MCF 10A (cell line): Measurements from ENCODE around the gene USP14. TPM values are rescaled to one million over a fixed set of nuclear protein-coding genes. Genes with fewer than 3 reads are reported as not detected.

ENCODE experiments used
- BruUV-seq: library from RNA; stranded (reverse); fragments of 400-500 nt; replicated peaks from 2 replicates; lab custom pipeline; 2021; lab: Mats Ljungman, UMichigan
- CTCF ChIA-PET: fragments of 300-600 bp; sonication (Branson Sonifier 250); formaldehyde crosslinking; extraction: SDS; loops from one replicate; lab custom pipeline; 2021; ENCODE audit warnings: antibody characterized with exemption, inconsistent platforms; lab: Yijun Ruan, JAX
- POLR2A ChIA-PET: fragments of 300-600, 350-650 bp; sonication (Branson Sonifier 250); formaldehyde crosslinking; extraction: SDS; loops from one replicate; lab custom pipeline; 2020; ENCODE audit warnings: antibody characterized with exemption, inconsistent platforms; lab: Yijun Ruan, JAX
- DNase-seq: peaks from one replicate; pipeline ENCODE4 v3.0.0-alpha.2; 2018; ENCODE audit not compliant: unreplicated experiment
- H3K27ac Mint-ChIP-seq: one replicate; pipeline ENCODE4 v1.8.0; 2022; ENCODE audit warnings: mild to moderate bottlenecking, low read depth, mixed read lengths; ENCODE audit not compliant: unreplicated experiment
- H3K27me3 Mint-ChIP-seq: one replicate; pipeline ENCODE4 v1.8.0; 2022; ENCODE audit warnings: mixed read lengths; ENCODE audit not compliant: insufficient read depth, unreplicated experiment
- H3K36me3 Mint-ChIP-seq: one replicate; pipeline ENCODE4 v1.8.0; 2022; ENCODE audit warnings: mild to moderate bottlenecking, moderate library complexity, mixed read lengths; ENCODE audit not compliant: insufficient read depth, unreplicated experiment
- H3K4me1 Mint-ChIP-seq: one replicate; pipeline ENCODE4 v1.8.0; 2022; ENCODE audit warnings: mixed read lengths; ENCODE audit not compliant: insufficient read depth, unreplicated experiment
- H3K4me3 Mint-ChIP-seq: one replicate; pipeline ENCODE4 v1.8.0; 2022; ENCODE audit warnings: mild to moderate bottlenecking, moderate library complexity, mixed read lengths; ENCODE audit not compliant: unreplicated experiment
- H3K9me3 Mint-ChIP-seq: one replicate; pipeline ENCODE4 v1.8.0; 2022; ENCODE audit warnings: mixed read lengths; ENCODE audit not compliant: unreplicated experiment
- intact Hi-C: fragments of 100-400 bp; cut with micrococcal nuclease; formaldehyde crosslinking; loops from 2 replicates; pipeline ENCODE4 v1.14.1; 2022
- total RNA-seq: library from RNA; stranded (reverse); gene quantifications from 2 replicates; pipeline ENCODE4 v1.2.3, GENCODE V29; 2022
- TF ChIP-seq, protein P1 (sequence below): fragments of 200-600 bp; IDR thresholded peaks from one replicate; pipeline ENCODE4 v1.8.0; 2022; ENCODE audit warnings: antibody characterized with exemption, mild to moderate bottlenecking; ENCODE audit not compliant: unreplicated experiment

The USP14 gene
- total RNA-seq, 1 experiment from 2014 or later, result 76.7 TPM

DNA sequence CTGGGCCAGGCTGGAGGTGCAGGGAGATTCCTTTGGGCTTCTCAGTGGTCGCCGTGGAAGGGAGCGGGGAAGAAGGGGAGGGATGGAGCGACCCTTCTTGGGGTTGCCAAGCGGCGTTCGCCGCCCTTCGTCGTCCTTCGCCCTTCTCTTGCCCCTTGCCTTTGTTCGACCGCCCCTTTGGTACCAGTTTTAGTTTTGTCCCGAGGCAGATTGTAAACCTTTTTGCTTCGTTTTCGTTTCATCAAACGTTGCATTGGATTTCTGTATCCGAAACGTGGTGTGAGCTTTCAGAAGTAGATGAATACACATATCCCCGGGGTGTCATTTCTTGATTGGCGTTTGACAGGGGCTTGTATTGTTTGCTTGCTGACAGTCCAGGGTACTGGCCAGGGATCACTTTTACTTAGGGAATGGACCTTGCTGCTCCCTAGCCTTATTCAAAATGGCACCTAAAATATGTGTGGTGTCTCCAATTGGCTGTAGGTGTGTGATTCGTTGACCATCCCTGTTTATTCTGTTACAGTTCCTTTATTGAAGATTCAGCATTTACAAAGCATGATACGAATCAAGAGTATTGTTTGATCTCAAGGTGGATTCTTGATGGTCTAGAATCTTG lies 788 bp downstream of the USP14 start:
- CTCF ChIA-PET, result interaction anchor here (1.1 kb wide), 1 partner anchor 109 kb away, joined by 3 read pairs; the partner anchor contains the start of gene THOC1
- Mint-ChIP-seq H3K9me3 (no peaks in the 10 kb centered on the region), H3K4me3 (peak overlapping the region; percentile 93), H3K36me3 (peaks cover 24% of the 10 kb centered on the region), H3K27me3 (no peaks in the 10 kb centered on the region), H3K4me1 (peaks cover 20% of the 10 kb centered on the region), H3K27ac (peak overlapping the region; percentile 92)
- TSS peak; percentile 48 for BruUV-seq
- TF ChIP-seq, protein P1, sequence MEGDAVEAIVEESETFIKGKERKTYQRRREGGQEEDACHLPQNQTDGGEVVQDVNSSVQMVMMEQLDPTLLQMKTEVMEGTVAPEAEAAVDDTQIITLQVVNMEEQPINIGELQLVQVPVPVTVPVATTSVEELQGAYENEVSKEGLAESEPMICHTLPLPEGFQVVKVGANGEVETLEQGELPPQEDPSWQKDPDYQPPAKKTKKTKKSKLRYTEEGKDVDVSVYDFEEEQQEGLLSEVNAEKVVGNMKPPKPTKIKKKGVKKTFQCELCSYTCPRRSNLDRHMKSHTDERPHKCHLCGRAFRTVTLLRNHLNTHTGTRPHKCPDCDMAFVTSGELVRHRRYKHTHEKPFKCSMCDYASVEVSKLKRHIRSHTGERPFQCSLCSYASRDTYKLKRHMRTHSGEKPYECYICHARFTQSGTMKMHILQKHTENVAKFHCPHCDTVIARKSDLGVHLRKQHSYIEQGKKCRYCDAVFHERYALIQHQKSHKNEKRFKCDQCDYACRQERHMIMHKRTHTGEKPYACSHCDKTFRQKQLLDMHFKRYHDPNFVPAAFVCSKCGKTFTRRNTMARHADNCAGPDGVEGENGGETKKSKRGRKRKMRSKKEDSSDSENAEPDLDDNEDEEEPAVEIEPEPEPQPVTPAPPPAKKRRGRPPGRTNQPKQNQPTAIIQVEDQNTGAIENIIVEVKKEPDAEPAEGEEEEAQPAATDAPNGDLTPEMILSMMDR, result no peak
- intact Hi-C loops, result no loop called here
- peak; percentile 23 for DNase-seq
- POLR2A ChIA-PET, result interaction anchor here (0.6 to 3.3 kb wide), 4 partner anchors 13 to 109 kb away, joined by 3 to 18 read pairs (median 6); partner anchors contain the start of gene THOC1

DNA sequence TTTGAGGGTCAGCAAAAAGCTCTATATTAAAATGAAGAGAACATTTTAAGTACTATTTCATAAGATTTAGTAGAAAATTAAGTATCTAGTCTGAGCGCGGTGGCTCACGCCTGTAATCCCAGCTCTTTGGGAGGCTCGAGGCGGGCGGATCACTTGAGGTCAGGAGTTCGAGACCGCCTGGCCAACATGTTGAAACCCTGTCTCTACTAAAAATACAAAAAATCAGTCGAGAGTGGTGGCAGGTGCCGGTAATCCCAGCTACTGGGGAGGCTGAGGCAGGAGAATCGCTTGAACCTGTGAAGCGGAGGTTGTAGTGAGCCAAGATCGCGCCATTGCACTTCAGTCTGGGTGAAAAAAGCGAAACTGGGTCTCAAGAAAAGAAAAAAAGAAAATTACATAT lies 1.6 kb downstream of the USP14 start:
- Mint-ChIP-seq H3K36me3 (peaks cover 30% of the 10 kb centered on the region), H3K4me1 (peaks cover 20% of the 10 kb centered on the region), H3K27ac (peak overlapping the region; percentile 92), H3K9me3 (no peaks in the 10 kb centered on the region), H3K4me3 (peak overlapping the region; percentile 93), H3K27me3 (no peaks in the 10 kb centered on the region)
- intact Hi-C loops, result no loop called here
- ChIA-PET POLR2A (interaction anchor here (0.6 to 3.3 kb wide), 4 partner anchors 12 to 108 kb away, joined by 3 to 18 read pairs (median 6); partner anchors contain the start of gene THOC1), CTCF (interaction anchor here (0.8 kb wide), 1 partner anchor 55 kb away, joined by 3 read pairs; no protein-coding TSS in a partner anchor)
- TF ChIP-seq, protein P1, result no peak
- BruUV-seq, result no TSS peak
- no peak for DNase-seq

DNA sequence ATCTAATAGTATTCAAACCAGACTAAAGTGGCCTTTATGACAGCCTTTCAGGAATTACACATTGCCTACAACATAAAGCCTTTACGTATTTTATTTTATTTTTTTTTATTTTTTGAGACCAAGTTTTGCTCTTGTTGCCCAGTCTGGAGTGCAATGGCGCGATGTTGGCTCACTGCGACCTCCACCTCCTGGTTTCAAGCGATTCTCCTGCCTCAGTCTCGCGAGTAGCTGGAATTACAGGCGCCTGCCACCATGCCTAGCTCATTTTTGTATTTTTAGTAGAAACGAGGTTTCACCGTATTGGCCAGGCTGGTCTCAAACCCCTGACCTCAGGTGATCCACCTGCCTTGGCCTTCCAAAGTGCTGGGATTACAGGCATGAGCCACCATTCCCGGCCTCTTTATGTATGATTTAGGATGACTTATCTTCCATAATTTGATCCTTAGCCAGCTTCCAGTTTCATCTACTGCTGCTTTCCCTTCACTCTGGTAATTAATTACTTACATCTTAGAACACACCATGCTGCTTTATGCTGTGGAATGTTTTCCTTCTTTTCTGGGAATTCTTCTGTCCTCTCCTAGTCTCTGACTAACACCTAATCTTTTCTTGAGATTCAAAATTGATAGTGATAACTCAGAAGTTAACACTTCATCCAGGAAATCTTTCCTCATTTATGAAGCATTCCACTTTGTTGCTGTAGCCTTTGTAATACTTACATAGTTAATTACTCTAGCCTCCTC lies 2.6 kb downstream of the USP14 start:
- Mint-ChIP-seq H3K4me1 (peaks cover 20% of the 10 kb centered on the region), H3K9me3 (no peaks in the 10 kb centered on the region), H3K36me3 (peaks cover 37% of the 10 kb centered on the region), H3K27ac (peak overlapping the region; percentile 11), H3K27me3 (no peaks in the 10 kb centered on the region), H3K4me3 (peak overlapping the region; percentile 93)
- CTCF ChIA-PET, result interaction anchor here (1.0 kb wide), 1 partner anchor 15 kb away, joined by 3 read pairs; no protein-coding TSS in a partner anchor
- BruUV-seq, result no TSS peak
- intact Hi-C loops, result no loop called here
- no peak for DNase-seq
- POLR2A ChIA-PET, result interaction anchor here (3.3 kb wide), 1 partner anchor 107 kb away, joined by 18 read pairs; the partner anchor contains the start of gene THOC1
- TF ChIP-seq, protein P1, result no peak

DNA sequence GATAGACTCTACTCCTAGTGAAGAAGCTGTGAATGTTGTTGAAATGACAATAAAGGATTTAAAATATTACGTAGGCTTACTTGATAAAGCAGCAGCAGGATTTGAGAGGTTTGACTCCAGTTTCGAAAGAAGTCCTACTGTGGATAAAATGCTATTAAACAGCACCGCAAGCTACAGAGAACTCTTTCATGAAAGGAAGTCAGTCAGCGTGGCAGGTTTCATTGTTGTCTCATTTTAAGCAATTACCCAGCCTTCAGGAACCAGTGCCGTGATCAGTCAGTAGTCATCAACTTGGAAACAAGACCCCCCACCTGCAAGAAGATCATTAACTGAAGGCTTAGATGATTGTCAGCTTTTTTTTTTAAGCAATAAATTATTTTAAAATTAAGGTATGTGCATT lies 14.0 kb downstream of the USP14 start:
- TF ChIP-seq, protein P1, result no peak
- intact Hi-C loops, result no loop called here
- Mint-ChIP-seq H3K9me3 (no peaks in the 10 kb centered on the region), H3K27ac (no peak overlapping the region), H3K27me3 (no peaks in the 10 kb centered on the region), H3K4me3 (no peak overlapping the region), H3K4me1 (no peaks in the 10 kb centered on the region), H3K36me3 (peaks cover 76% of the 10 kb centered on the region)
- ChIA-PET POLR2A (interaction anchor here (0.9 kb wide), 1 partner anchor 13 kb away, joined by 6 read pairs; no protein-coding TSS in a partner anchor), CTCF (no interaction called here)
- no TSS peak for BruUV-seq
- no peak for DNase-seq
